Activated naive CD8-positive, alpha-beta T cell treated with anti-CD3 and anti-CD28 coated beads, Interleukin-2, amount 10 ng/mL, durations not matched to agents 7 days and 5 days (primary cell): Measurements from ENCODE around the gene SLC19A2. TPM values are rescaled to one million over a fixed set of nuclear protein-coding genes. Genes with fewer than 3 reads are reported as not detected.
A peak's percentile ranks its signal among the peaks of the same experiment; 100 is the strongest.

ENCODE experiments used
- ATAC-seq: fragments of 150-1000 bp; cut with Tn5 transposase; one replicate; pipeline ENCODE4 v1.10.0; 2021; ENCODE audit warnings: low read depth, moderate library complexity
- POLR2A ChIA-PET: fragments of 350-600 bp; sonication (Branson Sonifier 250); formaldehyde crosslinking; loops from one replicate; lab custom pipeline; 2021; ENCODE audit warnings: antibody characterized with exemption; lab: Charles Lee
- DNase-seq: peaks from one replicate; pipeline ENCODE4 v3.0.0; 2021
- H3K27ac Mint-ChIP-seq: one replicate; pipeline ENCODE4 v1.8.0; 2022; ENCODE audit warnings: mild to moderate bottlenecking, mixed read lengths
- H3K27me3 Mint-ChIP-seq: one replicate; pipeline ENCODE4 v1.8.0; 2022; ENCODE audit warnings: mild to moderate bottlenecking, moderate library complexity, mixed read lengths
- H3K36me3 Mint-ChIP-seq: one replicate; pipeline ENCODE4 v1.8.0; 2021; ENCODE audit warnings: mild to moderate bottlenecking, mixed read lengths
- H3K4me1 Mint-ChIP-seq: one replicate; pipeline ENCODE4 v1.8.0; 2021; ENCODE audit warnings: mixed read lengths
- H3K4me3 Mint-ChIP-seq: one replicate; pipeline ENCODE4 v1.8.0; 2022; ENCODE audit warnings: mild to moderate bottlenecking, moderate library complexity, mixed read lengths
- H3K9me3 Mint-ChIP-seq: one replicate; pipeline ENCODE4 v1.8.0; 2021; ENCODE audit warnings: mixed read lengths
- total RNA-seq, 2 experiments: library from RNA; stranded (reverse); gene quantifications; one replicate each; pipeline ENCODE4 v1.2.3, GENCODE V29; 2021

Gene SLC19A2
- total RNA-seq, 2 experiments from 2014 or later: 4.8 to 5.0 TPM

DNA sequence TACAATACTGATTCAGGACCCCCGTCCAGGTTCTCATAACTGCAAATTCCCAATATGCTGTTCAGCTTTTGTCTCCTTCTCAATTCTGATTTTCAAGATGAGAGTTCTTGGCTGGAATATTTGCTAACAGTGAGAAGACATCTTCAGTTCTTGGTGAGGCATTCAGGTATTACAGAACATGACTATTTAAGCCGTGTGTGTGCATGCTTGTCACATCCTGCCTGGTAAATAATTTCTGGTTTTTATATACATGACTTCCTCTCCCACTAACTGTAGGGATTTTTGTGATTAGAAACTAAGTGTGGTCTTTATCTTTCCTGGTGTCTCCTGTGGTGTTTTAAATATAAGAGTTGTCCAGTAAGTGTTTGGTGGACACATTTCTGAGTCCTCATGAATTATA is 10.2 kb upstream of the SLC19A2 start:
- H3K27me3 Mint-ChIP-seq: peaks cover 3% of the 10 kb centered on the region

DNA sequence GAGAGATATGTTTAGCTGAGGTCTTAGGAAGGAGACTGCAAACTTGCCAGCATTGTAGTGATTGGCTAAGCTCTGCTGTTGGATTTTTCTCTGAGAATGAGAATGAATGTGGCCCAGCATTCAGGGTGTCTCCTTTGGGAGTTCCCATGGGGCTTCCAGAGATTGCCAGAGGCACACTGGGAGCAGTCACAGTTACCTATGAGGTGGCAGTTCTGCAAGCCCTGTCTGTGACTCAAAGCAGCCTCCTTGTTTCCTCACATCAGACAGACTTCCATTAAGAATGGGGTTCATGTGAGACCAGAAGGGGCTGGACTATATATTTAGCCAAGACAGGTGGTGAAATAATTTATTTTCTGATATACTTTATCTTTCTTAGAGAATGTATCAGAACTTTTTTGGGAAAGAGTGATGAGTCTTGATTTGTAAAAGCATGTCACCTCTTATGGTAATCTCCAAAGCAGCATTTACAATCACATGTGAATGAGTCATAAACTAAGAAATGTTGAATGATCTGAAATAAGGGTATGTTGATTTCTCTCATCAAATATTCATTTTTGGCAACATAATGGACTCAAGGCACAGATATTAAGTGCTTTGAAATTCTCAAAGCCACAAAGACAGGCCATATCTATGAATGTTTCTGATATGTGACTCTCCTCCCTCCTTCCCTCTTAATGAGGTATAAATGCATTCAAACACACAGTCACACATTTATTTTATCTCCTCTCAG is 9.5 kb upstream of the SLC19A2 start:
- no peak overlapping the region for H3K27ac Mint-ChIP-seq
- no peaks in the 10 kb centered on the region for H3K36me3 Mint-ChIP-seq
- peaks cover 8% of the 10 kb centered on the region for H3K4me1 Mint-ChIP-seq
- peaks cover 3% of the 10 kb centered on the region for H3K27me3 Mint-ChIP-seq
- POLR2A ChIA-PET: no interaction called here
- H3K4me3 Mint-ChIP-seq: no peak overlapping the region
- no peaks in the 10 kb centered on the region for H3K9me3 Mint-ChIP-seq
- DNase-seq (no peak), ATAC-seq (no peak)

More for the DNA sequence above, 10.2 kb upstream of the SLC19A2 start:
- POLR2A ChIA-PET: no interaction called here
- no peaks in the 10 kb centered on the region for H3K36me3 Mint-ChIP-seq
- DNase-seq: no peak
- H3K4me3 Mint-ChIP-seq: no peak overlapping the region
- no peak overlapping the region for H3K27ac Mint-ChIP-seq
- no peaks in the 10 kb centered on the region for H3K9me3 Mint-ChIP-seq
- peaks cover 8% of the 10 kb centered on the region for H3K4me1 Mint-ChIP-seq
- ATAC-seq: no peak

DNA sequence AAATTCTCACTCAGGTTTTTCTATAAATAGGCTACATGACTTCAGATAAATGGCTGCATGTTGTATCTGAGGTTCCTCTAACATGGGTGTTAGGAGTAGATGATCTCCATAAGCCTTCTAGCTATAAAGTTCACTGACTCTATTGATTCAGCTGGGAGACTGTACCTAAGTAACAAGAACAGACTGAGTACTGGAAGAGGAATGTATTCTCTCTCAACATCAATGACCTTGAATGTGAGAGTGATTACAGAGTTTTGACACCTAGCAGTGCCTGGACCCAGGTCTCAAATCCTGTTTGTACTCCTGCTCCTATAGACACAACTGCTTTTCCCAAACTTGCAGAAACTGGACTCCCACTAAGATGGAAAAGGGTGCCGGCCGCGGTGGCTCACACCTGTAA is 8.6 kb upstream of the SLC19A2 start:
- Mint-ChIP-seq H3K27me3 (peaks cover 3% of the 10 kb centered on the region), H3K4me1 (peaks cover 7% of the 10 kb centered on the region), H3K27ac (no peak overlapping the region), H3K36me3 (no peaks in the 10 kb centered on the region), H3K4me3 (no peak overlapping the region), H3K9me3 (no peaks in the 10 kb centered on the region)
- no peak for DNase-seq
- no peak for ATAC-seq
- POLR2A ChIA-PET: no interaction called here

- no peak overlapping the region for H3K27ac Mint-ChIP-seq
- H3K9me3 Mint-ChIP-seq: no peaks in the 10 kb centered on the region
- DNase-seq: no peak
- peaks cover 3% of the 10 kb centered on the region for H3K27me3 Mint-ChIP-seq
- ATAC-seq: no peak
- H3K4me3 Mint-ChIP-seq: no peak overlapping the region
- no peaks in the 10 kb centered on the region for H3K36me3 Mint-ChIP-seq
- H3K4me1 Mint-ChIP-seq: peaks cover 8% of the 10 kb centered on the region
- POLR2A ChIA-PET: no interaction called here
These were observed 7.5 kb upstream of the SLC19A2 start for GRCh38 chr1:169493251-169493650.

- H3K4me1 Mint-ChIP-seq: peaks cover 12% of the 10 kb centered on the region
- H3K27me3 Mint-ChIP-seq: peaks cover 3% of the 10 kb centered on the region
- DNase-seq: no peak
- H3K9me3 Mint-ChIP-seq: no peaks in the 10 kb centered on the region
- H3K27ac Mint-ChIP-seq: no peak overlapping the region
- POLR2A ChIA-PET: no interaction called here
- H3K4me3 Mint-ChIP-seq: no peak overlapping the region
- no peaks in the 10 kb centered on the region for H3K36me3 Mint-ChIP-seq
- no peak for ATAC-seq
These were observed 6.1 kb upstream of the SLC19A2 start for GRCh38 chr1:169491845-169492281.

GRCh38 chr1:169488157-169488556 is 2.4 kb upstream of the SLC19A2 start:
- Mint-ChIP-seq H3K4me1 (peaks cover 30% of the 10 kb centered on the region), H3K27me3 (peaks cover 3% of the 10 kb centered on the region), H3K36me3 (no peaks in the 10 kb centered on the region), H3K27ac (no peak overlapping the region), H3K9me3 (no peaks in the 10 kb centered on the region), H3K4me3 (no peak overlapping the region)
- POLR2A ChIA-PET: no interaction called here
- no peak for ATAC-seq
- no peak for DNase-seq

DNA sequence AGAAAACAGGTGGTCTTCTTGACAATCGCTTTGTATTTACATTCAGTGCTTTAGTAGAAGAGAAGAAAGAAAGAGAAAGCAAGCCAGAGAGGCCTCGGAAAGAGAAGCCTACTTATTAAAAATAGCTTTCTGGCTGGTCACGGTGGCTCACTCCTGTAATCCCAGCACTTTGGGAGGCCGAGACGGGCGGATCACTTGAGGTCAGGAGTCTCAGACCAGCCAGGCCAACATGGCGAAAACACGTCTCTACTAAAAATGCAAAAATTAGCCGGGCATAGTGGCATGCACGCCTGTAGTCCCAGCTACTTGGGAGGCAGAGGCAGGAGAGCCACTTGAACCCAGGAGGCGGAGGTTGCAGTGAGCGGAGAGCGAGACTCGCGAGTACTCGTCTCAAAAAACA is 1.8 kb upstream of the SLC19A2 start:
- H3K27ac Mint-ChIP-seq: no peak overlapping the region
- no peak overlapping the region for H3K4me3 Mint-ChIP-seq

DNA sequence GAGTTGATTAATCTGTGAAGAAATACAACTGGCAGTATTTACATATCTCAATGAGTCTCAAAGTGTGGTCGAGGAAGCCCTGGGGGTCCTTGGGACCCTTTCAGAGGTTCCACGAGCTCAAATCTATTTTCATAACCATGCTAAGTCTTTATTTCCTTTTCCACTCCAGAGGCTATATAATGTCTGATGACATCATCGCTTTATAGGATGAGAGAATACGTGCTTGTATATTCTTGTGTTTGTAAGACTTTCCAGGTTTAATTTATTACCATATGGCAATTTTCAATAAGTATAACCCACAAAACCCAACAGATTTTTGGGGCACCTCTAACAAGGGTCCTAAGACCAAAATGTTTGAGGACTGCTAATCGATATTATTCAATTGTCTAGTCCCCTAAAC is 1.4 kb upstream of the SLC19A2 start:
- Mint-ChIP-seq H3K27ac (no peak overlapping the region), H3K4me3 (no peak overlapping the region), H3K4me1 (peaks cover 33% of the 10 kb centered on the region), H3K9me3 (no peaks in the 10 kb centered on the region), H3K36me3 (no peaks in the 10 kb centered on the region), H3K27me3 (no peaks in the 10 kb centered on the region)
- no peak for DNase-seq
- POLR2A ChIA-PET: no interaction called here
- ATAC-seq: no peak

More for the DNA sequence above, 1.8 kb upstream of the SLC19A2 start:
- no peaks in the 10 kb centered on the region for H3K9me3 Mint-ChIP-seq
- DNase-seq (no peak), ATAC-seq (no peak)
- H3K36me3 Mint-ChIP-seq: no peaks in the 10 kb centered on the region
- H3K27me3 Mint-ChIP-seq: peaks cover 2% of the 10 kb centered on the region
- POLR2A ChIA-PET: no interaction called here
- peaks cover 32% of the 10 kb centered on the region for H3K4me1 Mint-ChIP-seq

GRCh38 chr1:169486281-169487051 is 722 bp upstream of the SLC19A2 start:
- no peaks in the 10 kb centered on the region for H3K36me3 Mint-ChIP-seq
- peaks cover 33% of the 10 kb centered on the region for H3K4me1 Mint-ChIP-seq
- H3K27me3 Mint-ChIP-seq: no peaks in the 10 kb centered on the region
- ATAC-seq: no peak
- H3K9me3 Mint-ChIP-seq: no peaks in the 10 kb centered on the region
- H3K27ac Mint-ChIP-seq: peak overlapping the region; percentile 84
- no peak for DNase-seq
- H3K4me3 Mint-ChIP-seq: peak overlapping the region; percentile 87
- POLR2A ChIA-PET: no interaction called here

DNA sequence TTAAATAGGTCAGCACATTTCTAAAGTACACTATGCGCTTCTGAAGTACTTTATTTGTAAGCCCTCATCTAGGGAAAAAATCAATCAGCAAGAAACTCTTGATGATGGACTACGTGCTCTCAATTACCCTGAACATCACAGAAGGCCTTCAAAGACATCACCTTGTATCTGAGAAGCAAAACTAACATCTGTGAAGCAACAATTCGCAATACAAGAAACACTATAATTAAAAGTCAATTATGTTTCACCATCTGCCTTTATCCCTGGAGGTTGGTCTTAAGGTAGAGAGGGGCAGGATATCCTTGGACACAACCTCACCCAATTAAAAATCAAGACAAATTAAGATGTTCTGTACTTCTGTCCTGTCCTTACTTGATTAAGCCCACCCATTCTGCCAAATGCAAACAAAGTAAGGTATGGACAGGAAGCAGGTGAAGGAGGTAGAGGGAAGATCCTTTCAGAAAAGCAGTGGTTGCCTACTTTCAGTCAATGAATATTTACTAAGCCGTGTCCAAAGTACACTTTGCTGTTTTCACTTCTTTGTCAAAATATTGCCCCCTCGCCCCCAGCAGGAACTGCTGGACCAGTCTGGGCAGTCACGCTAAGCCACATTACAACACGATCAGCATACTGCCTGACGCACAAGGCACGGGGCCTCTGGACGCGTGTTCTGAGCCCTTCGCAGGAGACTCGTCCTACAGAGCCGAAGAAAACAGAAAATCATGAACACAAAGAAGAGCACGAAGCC is 887 bp downstream of the SLC19A2 start:
- Mint-ChIP-seq H3K4me3 (peak overlapping the region; percentile 87), H3K4me1 (peaks cover 34% of the 10 kb centered on the region), H3K9me3 (no peaks in the 10 kb centered on the region), H3K36me3 (no peaks in the 10 kb centered on the region), H3K27ac (peak overlapping the region; percentile 83), H3K27me3 (no peaks in the 10 kb centered on the region)
- ATAC-seq (peak; percentile 8), DNase-seq (no peak)
- POLR2A ChIA-PET: no interaction called here

DNA sequence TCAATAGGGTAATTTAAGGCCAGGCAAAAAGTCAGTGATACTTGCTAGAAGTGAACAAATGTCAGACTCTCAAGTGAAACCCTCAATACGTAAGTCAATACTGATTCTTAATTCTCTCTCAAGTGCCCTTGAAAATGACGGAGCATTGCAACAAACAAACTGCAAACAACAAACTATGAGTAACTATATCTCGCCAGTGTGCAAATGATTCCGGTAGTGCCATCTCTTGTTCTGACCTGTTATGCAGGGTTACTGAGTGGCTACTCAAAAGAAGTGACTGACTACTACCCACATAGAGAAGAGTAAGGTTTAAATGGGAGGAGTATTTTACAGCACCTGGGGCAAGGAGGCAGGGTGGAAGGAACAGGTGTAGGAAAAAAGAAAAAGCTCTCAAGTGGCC is 1.6 kb downstream of the SLC19A2 start:
- H3K27ac Mint-ChIP-seq: no peak overlapping the region
- POLR2A ChIA-PET: no interaction called here
- no peaks in the 10 kb centered on the region for H3K9me3 Mint-ChIP-seq
- no peak for DNase-seq
- H3K4me3 Mint-ChIP-seq: peak overlapping the region; percentile 87
- no peaks in the 10 kb centered on the region for H3K27me3 Mint-ChIP-seq
- H3K36me3 Mint-ChIP-seq: no peaks in the 10 kb centered on the region
- peaks cover 36% of the 10 kb centered on the region for H3K4me1 Mint-ChIP-seq
- ATAC-seq: no peak

- Mint-ChIP-seq H3K4me3 (no peak overlapping the region), H3K27ac (no peak overlapping the region), H3K36me3 (no peaks in the 10 kb centered on the region), H3K9me3 (no peaks in the 10 kb centered on the region), H3K27me3 (no peaks in the 10 kb centered on the region), H3K4me1 (peaks cover 36% of the 10 kb centered on the region)
- ATAC-seq: no peak
- no peak for DNase-seq
- POLR2A ChIA-PET: no interaction called here
These were observed 2.2 kb downstream of the SLC19A2 start for GRCh38 chr1:169483500-169483966.

DNA sequence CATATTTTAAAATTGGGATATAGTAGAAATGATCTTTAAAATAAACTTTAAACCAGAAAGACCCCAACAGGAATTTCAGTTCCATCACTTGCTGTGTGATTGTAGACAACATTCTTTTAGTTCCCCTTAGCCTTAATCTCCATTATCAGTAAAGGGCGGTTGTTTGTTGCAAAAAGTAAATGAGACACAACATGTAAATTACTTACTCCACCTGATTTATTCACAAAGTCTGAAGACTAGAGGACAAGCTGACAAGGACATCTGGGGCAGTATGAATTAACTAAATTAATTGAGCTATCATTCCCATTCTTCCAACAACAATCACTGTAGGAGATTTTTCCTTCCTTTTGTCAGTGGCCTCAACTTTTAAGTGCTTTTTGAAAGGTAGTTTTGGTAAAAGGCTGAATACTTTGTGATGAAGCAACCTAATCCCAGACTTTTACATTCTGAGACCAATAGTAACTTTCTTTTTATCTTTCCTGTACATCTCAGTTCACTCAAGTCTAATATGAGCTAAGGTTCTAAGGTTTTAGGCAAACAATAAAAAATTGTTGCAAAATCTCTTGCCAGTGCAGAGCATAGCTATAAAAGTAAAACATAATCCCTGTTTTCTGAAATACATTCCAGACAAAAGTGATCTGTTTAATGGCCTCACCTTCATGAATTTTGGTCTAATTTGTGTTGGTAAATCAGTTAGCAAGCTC is 6.2 kb downstream of the SLC19A2 start:
- H3K4me1 Mint-ChIP-seq: peaks cover 21% of the 10 kb centered on the region
- ATAC-seq: no peak
- H3K4me3 Mint-ChIP-seq: no peak overlapping the region
- POLR2A ChIA-PET: no interaction called here
- no peaks in the 10 kb centered on the region for H3K9me3 Mint-ChIP-seq
- H3K27me3 Mint-ChIP-seq: no peaks in the 10 kb centered on the region
- no peak overlapping the region for H3K27ac Mint-ChIP-seq
- H3K36me3 Mint-ChIP-seq: peaks cover 14% of the 10 kb centered on the region
- DNase-seq: no peak
